Measurements from ENCODE around the gene HMX3.

HMX3 gene

GRCh38 chr10:123119081-123119480, 16.7 kb upstream of the HMX3 start:
- H3K27me3 Mint-ChIP-seq (ENCODE audit: low read depth): peaks cover 25% of the 10 kb centered on the region
- no peak overlapping the region for H3K27ac Mint-ChIP-seq
- no peaks in the 10 kb centered on the region for H3K9me3 Mint-ChIP-seq
- H3K4me3 Mint-ChIP-seq: no peak overlapping the region
- H3K36me3 Mint-ChIP-seq (ENCODE audit: low read depth): no peaks in the 10 kb centered on the region
- no peaks in the 10 kb centered on the region for H3K4me1 Mint-ChIP-seq (ENCODE audit: low read depth)

GRCh38 chr10:123126246-123126645, 9.5 kb upstream of the HMX3 start:
- H3K4me1 Mint-ChIP-seq (ENCODE audit: low read depth): no peaks in the 10 kb centered on the region
- no peak overlapping the region for H3K4me3 Mint-ChIP-seq
- no peak overlapping the region for H3K27ac Mint-ChIP-seq
- H3K27me3 Mint-ChIP-seq (ENCODE audit: low read depth): peaks cover 54% of the 10 kb centered on the region
- H3K36me3 Mint-ChIP-seq (ENCODE audit: low read depth): no peaks in the 10 kb centered on the region
- H3K9me3 Mint-ChIP-seq: no peaks in the 10 kb centered on the region

- Mint-ChIP-seq H3K36me3 (ENCODE audit: low read depth) (peaks cover 4% of the 10 kb centered on the region), H3K4me1 (ENCODE audit: low read depth) (peaks cover 14% of the 10 kb centered on the region), H3K27ac (no peak overlapping the region), H3K27me3 (ENCODE audit: low read depth) (peaks cover 79% of the 10 kb centered on the region), H3K4me3 (no peak overlapping the region), H3K9me3 (no peaks in the 10 kb centered on the region)
Measured at GRCh38 chr10:123129618-123130271, 6.0 kb upstream of the HMX3 start.

GRCh38 chr10:123132576-123133477, 2.9 kb upstream of the HMX3 start:
- H3K4me3 Mint-ChIP-seq: peak overlapping the region; percentile 68
- peaks cover 80% of the 10 kb centered on the region for H3K27me3 Mint-ChIP-seq (ENCODE audit: low read depth)
- H3K4me1 Mint-ChIP-seq (ENCODE audit: low read depth): peaks cover 16% of the 10 kb centered on the region
- H3K27ac Mint-ChIP-seq: peak overlapping the region; percentile 89
- H3K36me3 Mint-ChIP-seq (ENCODE audit: low read depth): peaks cover 6% of the 10 kb centered on the region
- no peaks in the 10 kb centered on the region for H3K9me3 Mint-ChIP-seq

GRCh38 chr10:123133541-123134342, 2.0 kb upstream of the HMX3 start:
- peaks cover 6% of the 10 kb centered on the region for H3K36me3 Mint-ChIP-seq (ENCODE audit: low read depth)
- no peaks in the 10 kb centered on the region for H3K9me3 Mint-ChIP-seq
- H3K4me1 Mint-ChIP-seq (ENCODE audit: low read depth): peaks cover 18% of the 10 kb centered on the region
- H3K27me3 Mint-ChIP-seq (ENCODE audit: low read depth): peaks cover 82% of the 10 kb centered on the region
- H3K4me3 Mint-ChIP-seq: no peak overlapping the region
- H3K27ac Mint-ChIP-seq: peak overlapping the region; percentile 45

GRCh38 chr10:123134343-123134914, 1.3 kb upstream of the HMX3 start:
- H3K27ac Mint-ChIP-seq: peak overlapping the region; percentile 57
- peaks cover 82% of the 10 kb centered on the region for H3K27me3 Mint-ChIP-seq (ENCODE audit: low read depth)
- H3K9me3 Mint-ChIP-seq: no peaks in the 10 kb centered on the region
- H3K4me1 Mint-ChIP-seq (ENCODE audit: low read depth): peaks cover 18% of the 10 kb centered on the region
- H3K4me3 Mint-ChIP-seq: peak overlapping the region; percentile 14
- H3K36me3 Mint-ChIP-seq (ENCODE audit: low read depth): peaks cover 6% of the 10 kb centered on the region

- H3K9me3 Mint-ChIP-seq: no peaks in the 10 kb centered on the region
- peaks cover 18% of the 10 kb centered on the region for H3K4me1 Mint-ChIP-seq (ENCODE audit: low read depth)
- no peak overlapping the region for H3K4me3 Mint-ChIP-seq
- peaks cover 6% of the 10 kb centered on the region for H3K36me3 Mint-ChIP-seq (ENCODE audit: low read depth)
- peaks cover 82% of the 10 kb centered on the region for H3K27me3 Mint-ChIP-seq (ENCODE audit: low read depth)
- peak overlapping the region; percentile 57 for H3K27ac Mint-ChIP-seq
Measured at GRCh38 chr10:123134915-123135414, 805 bp upstream of the HMX3 start.

- H3K36me3 Mint-ChIP-seq (ENCODE audit: low read depth): peaks cover 6% of the 10 kb centered on the region
- H3K9me3 Mint-ChIP-seq: no peaks in the 10 kb centered on the region
- H3K27ac Mint-ChIP-seq: no peak overlapping the region
- peaks cover 83% of the 10 kb centered on the region for H3K27me3 Mint-ChIP-seq (ENCODE audit: low read depth)
- peaks cover 20% of the 10 kb centered on the region for H3K4me1 Mint-ChIP-seq (ENCODE audit: low read depth)
- peak overlapping the region; percentile 17 for H3K4me3 Mint-ChIP-seq
Measured at GRCh38 chr10:123136221-123136805, 543 bp downstream of the HMX3 start.

GRCh38 chr10:123136806-123137642, 1.3 kb downstream of the HMX3 start:
- Mint-ChIP-seq H3K36me3 (ENCODE audit: low read depth) (peaks cover 8% of the 10 kb centered on the region), H3K4me1 (ENCODE audit: low read depth) (peaks cover 20% of the 10 kb centered on the region), H3K27ac (peak overlapping the region; percentile 83), H3K9me3 (no peaks in the 10 kb centered on the region), H3K4me3 (peak overlapping the region; percentile 75), H3K27me3 (ENCODE audit: low read depth) (peaks cover 83% of the 10 kb centered on the region)

- H3K4me1 Mint-ChIP-seq (ENCODE audit: low read depth): peaks cover 12% of the 10 kb centered on the region
- no peak overlapping the region for H3K27ac Mint-ChIP-seq
- H3K27me3 Mint-ChIP-seq (ENCODE audit: low read depth): peaks cover 81% of the 10 kb centered on the region
- no peaks in the 10 kb centered on the region for H3K9me3 Mint-ChIP-seq
- peaks cover 4% of the 10 kb centered on the region for H3K36me3 Mint-ChIP-seq (ENCODE audit: low read depth)
- H3K4me3 Mint-ChIP-seq: no peak overlapping the region
Measured at GRCh38 chr10:123139165-123139520, 3.4 kb downstream of the HMX3 start.

GRCh38 chr10:123139521-123140163, 3.9 kb downstream of the HMX3 start:
- Mint-ChIP-seq H3K4me1 (ENCODE audit: low read depth) (peaks cover 13% of the 10 kb centered on the region), H3K9me3 (no peaks in the 10 kb centered on the region), H3K4me3 (no peak overlapping the region), H3K27me3 (ENCODE audit: low read depth) (peaks cover 81% of the 10 kb centered on the region), H3K27ac (peak overlapping the region; percentile 13), H3K36me3 (ENCODE audit: low read depth) (peaks cover 4% of the 10 kb centered on the region)

- H3K9me3 Mint-ChIP-seq: no peaks in the 10 kb centered on the region
- H3K27ac Mint-ChIP-seq: no peak overlapping the region
- H3K27me3 Mint-ChIP-seq (ENCODE audit: low read depth): peaks cover 85% of the 10 kb centered on the region
- no peak overlapping the region for H3K4me3 Mint-ChIP-seq
- H3K36me3 Mint-ChIP-seq (ENCODE audit: low read depth): peaks cover 4% of the 10 kb centered on the region
- H3K4me1 Mint-ChIP-seq (ENCODE audit: low read depth): peaks cover 19% of the 10 kb centered on the region
Measured at GRCh38 chr10:123140164-123140982, 4.6 kb downstream of the HMX3 start.

All from T-helper 1 cell treated with Interleukin-12 subunit alpha and Interleukin-12 subunit beta and Interleukin-4 antibody, amounts not matched to agents 30 μg/mL and 1 μg/mL, for 36 hours (primary cell).